ENCODE measurements around the gene STYXL2. TPM values are rescaled to one million over a fixed set of nuclear protein-coding genes. Genes with fewer than 3 reads are reported as not detected.

Gene STYXL2
- total RNA-seq, 2 experiments from 2014 or later = not detected

DNA sequence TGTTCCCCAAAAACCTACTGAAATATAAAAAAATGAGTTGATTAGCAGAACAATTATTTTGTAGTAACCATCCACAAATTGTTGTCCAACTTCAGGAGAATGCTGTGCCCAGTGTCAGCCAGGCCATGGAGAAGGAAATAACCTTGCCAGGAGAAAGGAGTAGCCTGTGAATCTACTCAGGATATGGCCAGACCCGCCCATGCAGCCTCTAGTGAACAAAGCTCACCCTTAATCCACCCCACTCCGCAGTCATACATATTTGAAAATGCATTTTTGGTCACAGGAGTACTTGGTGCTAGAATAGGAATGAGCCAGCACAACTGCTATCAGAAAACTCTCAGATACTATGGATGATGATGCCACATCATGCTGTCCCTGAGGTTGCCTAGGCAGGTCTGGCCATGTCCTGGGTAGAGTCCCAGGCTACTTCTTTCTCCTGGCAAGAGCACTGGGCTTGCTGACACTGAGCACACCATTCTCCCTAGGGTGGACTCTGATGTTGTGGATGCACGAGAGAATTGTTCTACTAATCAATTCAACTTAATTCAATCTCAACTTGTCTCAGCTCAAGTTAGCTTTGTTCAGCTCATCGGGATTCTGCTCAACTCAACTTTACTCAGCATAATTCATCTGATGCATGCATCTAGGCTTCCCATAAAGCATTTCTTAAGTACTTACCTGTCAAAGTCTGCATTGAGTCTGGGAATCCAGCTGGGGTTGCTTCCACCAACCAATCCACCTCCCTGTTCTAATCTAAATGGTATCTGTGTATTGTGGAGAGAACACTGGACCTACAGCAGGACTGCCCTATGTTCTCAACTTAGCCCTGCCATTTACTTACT, 18.2 kb downstream of the STYXL2 start:
- CTCF ChIA-PET = interaction anchor here (1.4 kb wide), 1 partner anchor 45 kb away, joined by 3 read pairs; no protein-coding TSS in a partner anchor

DNA sequence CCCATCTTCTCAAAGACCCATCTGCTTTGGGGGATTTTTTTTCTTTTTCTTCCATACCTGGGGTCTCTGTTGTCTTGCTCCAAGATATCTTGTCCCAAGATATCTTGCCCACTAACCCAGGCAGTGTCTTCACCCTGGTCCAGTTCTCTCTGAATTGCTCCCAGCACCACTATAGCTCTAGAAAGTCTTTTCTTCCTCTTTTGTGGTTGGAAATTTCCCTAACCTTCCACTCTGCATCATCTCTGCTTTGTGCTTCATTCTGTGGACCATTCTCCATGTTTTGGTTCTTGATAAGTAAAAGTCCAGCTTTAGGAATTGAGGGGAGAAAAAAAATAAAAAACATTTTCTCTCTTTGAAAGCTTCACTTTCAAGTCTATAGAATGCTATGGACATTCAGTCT, 20.9 kb downstream of the STYXL2 start:
- H3K4me3 Mint-ChIP-seq = no peak overlapping the region

More for the DNA sequence above, 18.2 kb downstream of the STYXL2 start:
- Mint-ChIP-seq H3K36me3 (ENCODE audit: low read depth) (no peaks in the 10 kb centered on the region), H3K4me3 (no peak overlapping the region), H3K4me1 (ENCODE audit: low read depth) (peaks cover 30% of the 10 kb centered on the region), H3K27ac (no peak overlapping the region), H3K27me3 (ENCODE audit: low read depth) (no peaks in the 10 kb centered on the region), H3K9me3 (peaks cover 7% of the 10 kb centered on the region)
- intact Hi-C loops (cut with micrococcal nuclease) = loop anchor here (1.0 kb wide), 1 partner anchor 9 kb away; no protein-coding TSS in a partner anchor
- DNase-seq = no peak

DNA sequence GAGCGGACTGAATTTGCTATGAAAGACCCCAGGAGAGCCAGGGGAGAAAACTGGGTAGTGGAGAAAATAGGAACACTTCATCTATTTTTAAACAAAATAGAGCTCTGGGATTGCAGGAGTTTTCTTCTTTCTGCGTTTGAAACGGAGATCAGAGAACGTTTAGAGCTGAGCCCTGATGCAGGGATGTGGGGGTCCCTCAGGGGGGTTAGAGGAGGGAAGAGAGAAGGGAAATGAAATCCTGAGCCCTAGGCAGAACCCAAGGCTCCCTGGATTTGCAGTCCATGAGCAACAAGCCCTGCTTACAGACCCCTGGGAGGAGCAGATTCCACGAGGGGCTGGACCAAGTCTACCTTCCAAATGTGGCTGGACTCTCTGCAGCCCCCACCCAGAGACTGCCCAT, 21.8 kb downstream of the STYXL2 start:
- no peak for DNase-seq
- intact Hi-C loops (cut with micrococcal nuclease) = no loop called here
- H3K27ac Mint-ChIP-seq = no peak overlapping the region
- H3K36me3 Mint-ChIP-seq (ENCODE audit: low read depth) = no peaks in the 10 kb centered on the region
- CTCF ChIA-PET = interaction anchor here (0.9 to 1.2 kb wide), 3 partner anchors 51 to 419 kb away, joined by 3 to 4 read pairs (median 3); no protein-coding TSS in a partner anchor
- H3K4me3 Mint-ChIP-seq = no peak overlapping the region
- peaks cover 5% of the 10 kb centered on the region for H3K4me1 Mint-ChIP-seq (ENCODE audit: low read depth)
- no peaks in the 10 kb centered on the region for H3K27me3 Mint-ChIP-seq (ENCODE audit: low read depth)
- no peaks in the 10 kb centered on the region for H3K9me3 Mint-ChIP-seq

More for the DNA sequence above, 20.9 kb downstream of the STYXL2 start:
- intact Hi-C loops (cut with micrococcal nuclease) = no loop called here
- Mint-ChIP-seq H3K9me3 (peaks cover 7% of the 10 kb centered on the region), H3K27me3 (ENCODE audit: low read depth) (no peaks in the 10 kb centered on the region), H3K36me3 (ENCODE audit: low read depth) (no peaks in the 10 kb centered on the region), H3K27ac (no peak overlapping the region), H3K4me1 (ENCODE audit: low read depth) (peaks cover 14% of the 10 kb centered on the region)
- DNase-seq = no peak
- CTCF ChIA-PET = interaction anchor here (0.9 to 1.1 kb wide), 2 partner anchors 50 to 420 kb away, joined by 3 to 4 read pairs; no protein-coding TSS in a partner anchor

- DNase-seq = no peak
- no peaks in the 10 kb centered on the region for H3K36me3 Mint-ChIP-seq (ENCODE audit: low read depth)
- intact Hi-C loops (cut with micrococcal nuclease) = no loop called here
- no peak overlapping the region for H3K4me3 Mint-ChIP-seq
- H3K27ac Mint-ChIP-seq = no peak overlapping the region
- H3K9me3 Mint-ChIP-seq = no peaks in the 10 kb centered on the region
- H3K4me1 Mint-ChIP-seq (ENCODE audit: low read depth) = peaks cover under 1% of the 10 kb centered on the region
- no peaks in the 10 kb centered on the region for H3K27me3 Mint-ChIP-seq (ENCODE audit: low read depth)
- CTCF ChIA-PET = interaction anchor here (1.2 kb wide), 1 partner anchor 57 kb away, joined by 3 read pairs; no protein-coding TSS in a partner anchor
These were observed 22.3 kb downstream of the STYXL2 start for GRCh38 chr1:167116174-167116573.

DNA sequence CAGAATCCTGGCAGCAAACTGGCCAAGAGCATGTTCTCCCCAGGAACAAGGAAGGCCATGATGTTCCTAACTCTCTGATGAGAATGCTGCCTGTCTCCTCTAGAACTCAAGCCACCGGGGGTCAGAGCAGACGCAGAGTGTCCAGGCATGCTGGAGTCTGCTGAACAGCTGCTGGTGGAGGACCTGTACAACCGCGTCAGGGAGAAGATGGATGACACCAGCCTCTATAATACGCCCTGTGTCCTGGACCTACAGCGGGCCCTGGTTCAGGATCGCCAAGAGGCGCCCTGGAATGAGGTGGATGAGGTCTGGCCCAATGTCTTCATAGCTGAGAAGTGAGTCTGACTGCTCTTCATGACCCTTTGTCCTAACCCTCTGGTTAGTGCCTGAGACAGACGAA, 23.4 kb downstream of the STYXL2 start:
- no peaks in the 10 kb centered on the region for H3K9me3 Mint-ChIP-seq
- peaks cover 3% of the 10 kb centered on the region for H3K4me1 Mint-ChIP-seq (ENCODE audit: low read depth)
- no peak for DNase-seq
- no peak overlapping the region for H3K4me3 Mint-ChIP-seq
- CTCF ChIA-PET = no interaction called here
- H3K27me3 Mint-ChIP-seq (ENCODE audit: low read depth) = no peaks in the 10 kb centered on the region
- no peak overlapping the region for H3K27ac Mint-ChIP-seq
- intact Hi-C loops (cut with micrococcal nuclease) = no loop called here
- no peaks in the 10 kb centered on the region for H3K36me3 Mint-ChIP-seq (ENCODE audit: low read depth)

- Mint-ChIP-seq H3K4me1 (ENCODE audit: low read depth) (peaks cover 3% of the 10 kb centered on the region), H3K27me3 (ENCODE audit: low read depth) (no peaks in the 10 kb centered on the region), H3K27ac (no peak overlapping the region), H3K4me3 (no peak overlapping the region), H3K9me3 (no peaks in the 10 kb centered on the region), H3K36me3 (ENCODE audit: low read depth) (no peaks in the 10 kb centered on the region)
- DNase-seq = no peak
- intact Hi-C loops (cut with micrococcal nuclease) = no loop called here
- CTCF ChIA-PET = interaction anchor here (0.8 to 1.2 kb wide), 4 partner anchors 9 to 51 kb away, joined by 3 read pairs; no protein-coding TSS in a partner anchor
These were observed 24.3 kb downstream of the STYXL2 start for GRCh38 chr1:167118188-167118587.

- H3K27ac Mint-ChIP-seq = no peak overlapping the region
- no peak overlapping the region for H3K4me3 Mint-ChIP-seq
- DNase-seq = no peak
- intact Hi-C loops (cut with micrococcal nuclease) = loop anchor here (2.0 to 5.0 kb wide), 4 partner anchors 29 to 433 kb away; partner anchors contain the start of genes CREG1 and GPA33
- H3K27me3 Mint-ChIP-seq (ENCODE audit: low read depth) = no peaks in the 10 kb centered on the region
- no peaks in the 10 kb centered on the region for H3K36me3 Mint-ChIP-seq (ENCODE audit: low read depth)
- CTCF ChIA-PET = interaction anchor here (0.6 to 4.9 kb wide), 5 partner anchors 22 to 108 kb away, joined by 3 to 28 read pairs (median 3); no protein-coding TSS in a partner anchor
- peaks cover 3% of the 10 kb centered on the region for H3K4me1 Mint-ChIP-seq (ENCODE audit: low read depth)
- H3K9me3 Mint-ChIP-seq = no peaks in the 10 kb centered on the region
These were observed 25.8 kb downstream of the STYXL2 start for GRCh38 chr1:167119696-167120095.

- CTCF ChIA-PET = interaction anchor here (0.7 to 4.9 kb wide), 21 partner anchors 10 to 433 kb away, joined by 3 to 28 read pairs (median 5); partner anchors contain the start of genes CREG1, GPA33 and POU2F1
- no peaks in the 10 kb centered on the region for H3K27me3 Mint-ChIP-seq (ENCODE audit: low read depth)
- H3K27ac Mint-ChIP-seq = no peak overlapping the region
- H3K9me3 Mint-ChIP-seq = no peaks in the 10 kb centered on the region
- peaks cover 3% of the 10 kb centered on the region for H3K4me1 Mint-ChIP-seq (ENCODE audit: low read depth)
- intact Hi-C loops (cut with micrococcal nuclease) = loop anchor here (1.0 to 5.0 kb wide), 8 partner anchors 30 to 431 kb away; partner anchors contain the start of genes CREG1, GPA33 and POU2F1
- H3K36me3 Mint-ChIP-seq (ENCODE audit: low read depth) = no peaks in the 10 kb centered on the region
- H3K4me3 Mint-ChIP-seq = peak overlapping the region; percentile 81
- peak; percentile 71 for DNase-seq
These were observed 27.0 kb downstream of the STYXL2 start for GRCh38 chr1:167120899-167121298.

DNA sequence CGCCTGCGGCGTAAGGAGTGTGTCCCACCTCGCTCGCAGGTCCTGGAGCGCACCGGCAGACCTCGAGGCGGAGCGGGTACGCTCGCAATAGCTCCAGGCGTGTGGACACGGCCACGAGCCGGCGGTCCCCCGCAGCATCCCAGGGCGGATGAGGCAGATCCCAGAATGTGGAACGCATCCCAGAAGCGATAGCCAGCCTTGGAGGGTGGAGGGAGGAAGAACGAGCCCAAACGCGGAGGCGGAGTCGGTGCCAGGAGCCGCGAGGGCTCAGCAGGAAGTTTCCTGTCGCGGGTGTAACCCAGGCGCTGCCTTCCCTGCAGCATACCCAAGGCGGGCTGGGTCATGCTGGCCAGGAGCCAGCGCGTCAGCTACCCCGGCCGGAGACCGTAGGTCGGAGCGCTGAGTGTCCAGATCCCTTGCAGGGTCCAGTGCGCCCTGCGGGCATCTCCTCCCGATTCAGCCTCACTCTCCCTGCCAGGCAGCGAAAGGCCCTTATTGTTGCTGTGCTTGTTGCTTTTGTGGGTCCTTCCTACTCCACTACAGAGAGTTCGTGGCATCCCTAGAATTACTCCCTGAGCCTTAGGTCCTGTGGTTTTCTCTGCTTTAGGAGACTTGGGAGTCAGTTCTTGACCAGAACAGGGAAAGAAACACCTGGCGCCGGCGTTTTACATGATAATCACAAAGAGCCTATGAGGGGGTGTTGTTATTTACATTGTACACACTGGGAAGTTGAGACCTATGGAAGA, 27.7 kb downstream of the STYXL2 start:
- peak; percentile 58 for DNase-seq
- Mint-ChIP-seq H3K9me3 (no peaks in the 10 kb centered on the region), H3K36me3 (ENCODE audit: low read depth) (no peaks in the 10 kb centered on the region), H3K27ac (no peak overlapping the region), H3K27me3 (ENCODE audit: low read depth) (peaks cover 2% of the 10 kb centered on the region), H3K4me3 (peak overlapping the region; percentile 81), H3K4me1 (ENCODE audit: low read depth) (peaks cover 3% of the 10 kb centered on the region)
- CTCF ChIA-PET = interaction anchor here (0.7 to 4.9 kb wide), 23 partner anchors 9 to 432 kb away, joined by 3 to 28 read pairs (median 5); partner anchors contain the start of genes CREG1, GPA33 and POU2F1
- intact Hi-C loops (cut with micrococcal nuclease) = loop anchor here (1.0 to 5.0 kb wide), 8 partner anchors 31 to 431 kb away; partner anchors contain the start of genes CREG1, GPA33 and POU2F1

GRCh38 chr1:167122121-167122480, 28.2 kb downstream of the STYXL2 start:
- Mint-ChIP-seq H3K36me3 (ENCODE audit: low read depth) (no peaks in the 10 kb centered on the region), H3K27ac (no peak overlapping the region), H3K9me3 (no peaks in the 10 kb centered on the region), H3K4me3 (peak overlapping the region; percentile 81), H3K4me1 (ENCODE audit: low read depth) (peaks cover 3% of the 10 kb centered on the region), H3K27me3 (ENCODE audit: low read depth) (peaks cover 3% of the 10 kb centered on the region)
- DNase-seq = no peak
- CTCF ChIA-PET = interaction anchor here (1.0 to 4.9 kb wide), 12 partner anchors 13 to 434 kb away, joined by 3 to 28 read pairs (median 5); partner anchors contain the start of genes CREG1, GPA33 and POU2F1
- intact Hi-C loops (cut with micrococcal nuclease) = loop anchor here (5.0 kb wide), 3 partner anchors 145 to 430 kb away; partner anchors contain the start of gene CREG1

GRCh38 chr1:167122568-167122967, 28.7 kb downstream of the STYXL2 start:
- Mint-ChIP-seq H3K27me3 (ENCODE audit: low read depth) (peaks cover 6% of the 10 kb centered on the region), H3K27ac (no peak overlapping the region), H3K9me3 (no peaks in the 10 kb centered on the region), H3K36me3 (ENCODE audit: low read depth) (no peaks in the 10 kb centered on the region), H3K4me1 (ENCODE audit: low read depth) (peaks cover 3% of the 10 kb centered on the region), H3K4me3 (no peak overlapping the region)
- CTCF ChIA-PET = interaction anchor here (0.6 to 4.9 kb wide), 9 partner anchors 18 to 433 kb away, joined by 3 to 28 read pairs (median 3); partner anchors contain the start of gene POU2F1
- no peak for DNase-seq
- intact Hi-C loops (cut with micrococcal nuclease) = loop anchor here (5.0 kb wide), 3 partner anchors 145 to 430 kb away; partner anchors contain the start of gene CREG1
